ENCODE results near the gene BABAM2. TPM values are rescaled to one million over a fixed set of nuclear protein-coding genes. Genes with fewer than 3 reads are reported as not detected.

BABAM2 gene
- total and polyA plus RNA-seq, 9 of the 15 experiments (the other 6 are each of a cell fraction or from before 2014, with no cell fraction given), result 10.9 to 37.4 (median 25.6) TPM

- Histone ChIP-seq H3K4me1 (replicated peaks in 1 of 2; ENCODE audit: control insufficient read depth in 2 of 2, insufficient read depth in 2 of 2, low read length in 2 of 2) (no peaks in the 10 kb centered on the region), H3K4me2 (ENCODE audit: insufficient read depth, low read length) (no peak overlapping the region), H3K36me3 (ENCODE audit: control insufficient read depth, insufficient read depth, low read length) (no peaks in the 10 kb centered on the region), H4K20me1 (replicated peaks; ENCODE audit: control insufficient read depth, insufficient read depth, low read length) (no peaks in the 10 kb centered on the region), H3K4me3 (no peak overlapping the region), H3K79me2 (ENCODE audit: control insufficient read depth, insufficient read depth, low read length) (no peaks in the 10 kb centered on the region), H3K27ac (ENCODE audit: extremely low read depth, low read depth, low read length) (no peak overlapping the region), H3K27me3 (ENCODE audit: control insufficient read depth in 2 of 2, insufficient read depth in 2 of 2, low read length in 2 of 2) (no peaks in the 10 kb centered on the region), H3K9me1 (ENCODE audit: control insufficient read depth, insufficient read depth, low read length) (no peaks in the 10 kb centered on the region), H3K9me3 (replicated peaks; ENCODE audit: control insufficient read depth, insufficient read depth, low read depth, low read length) (no peaks in the 10 kb centered on the region), H2AFZ (ENCODE audit: low read depth, low read length) (no peak overlapping the region), H3K9ac (ENCODE audit: insufficient read depth in 1 of 2, low read depth in 2 of 2, low read length in 2 of 2) (no peak overlapping the region)
- in situ Hi-C loops (cut with MboI), result no loop called here
- intact Hi-C loops (cut with micrococcal nuclease), result no loop called here
- no peak for DNase-seq (ENCODE audit: extremely low read depth in 1 of 4, low spot score in 3 of 4)
- ATAC-seq, result no peak
- FAIRE-seq, result no peak
- TF ChIP-seq, protein P1, sequence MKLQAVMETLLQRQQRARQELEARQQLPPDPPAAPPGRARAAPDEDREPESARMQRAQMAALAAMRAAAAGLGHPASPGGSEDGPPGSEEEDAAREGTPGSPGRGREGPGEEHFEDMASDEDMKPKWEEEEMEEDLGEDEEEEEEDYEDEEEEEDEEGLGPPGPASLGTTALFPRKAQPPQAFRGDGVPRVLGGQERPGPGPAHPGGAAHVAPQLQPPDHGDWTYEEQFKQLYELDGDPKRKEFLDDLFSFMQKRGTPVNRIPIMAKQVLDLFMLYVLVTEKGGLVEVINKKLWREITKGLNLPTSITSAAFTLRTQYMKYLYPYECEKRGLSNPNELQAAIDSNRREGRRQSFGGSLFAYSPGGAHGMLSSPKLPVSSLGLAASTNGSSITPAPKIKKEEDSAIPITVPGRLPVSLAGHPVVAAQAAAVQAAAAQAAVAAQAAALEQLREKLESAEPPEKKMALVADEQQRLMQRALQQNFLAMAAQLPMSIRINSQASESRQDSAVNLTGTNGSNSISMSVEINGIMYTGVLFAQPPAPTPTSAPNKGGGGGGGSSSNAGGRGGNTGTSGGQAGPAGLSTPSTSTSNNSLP (IDR thresholded peaks at IDR 0.05; ENCODE audit: borderline replicate concordance, low read depth, low read length), result no peak
- TF ChIP-seq MTA3 (IDR thresholded peaks at IDR 0.05; ENCODE audit: borderline replicate concordance) (no peak), NFATC3 (IDR thresholded peaks at IDR 0.05) (no peak)
- POLR2A ChIA-PET, result no interaction called here
- CTCF ChIA-PET (ENCODE audit: low intra/inter-chr PET ratio), result no interaction called here
- 6% methylated on average over 2 of the region's 2 CpGs for WGBS (ENCODE audit: insufficient coverage, low coverage, missing lambda C conversion rate)
- BruUV-seq (replicated peaks), result no TSS peak
Observed at GRCh38 chr2:28128281-28128950, 237.9 kb downstream of the BABAM2 start.
